Loucy (cell line): ENCODE measurements around the gene PSMB2.

Source experiments
- CTCF ChIP-seq: fragments of 200-600 bp; sonication (generic); conservative IDR thresholded peaks from 2 replicates; pipeline ENCODE4 v1.5.1; 2014; ENCODE audit warnings: mild to moderate bottlenecking, antibody characterized with exemption, low read length
- EZH2phosphoT487 ChIP-seq: fragments of 200-600 bp; IDR thresholded peaks from 2 replicates; pipeline ENCODE4 v1.6.1; 2018; ENCODE audit warnings: antibody characterized with exemption, mild to moderate bottlenecking, moderate library complexity, borderline replicate concordance

DNA sequence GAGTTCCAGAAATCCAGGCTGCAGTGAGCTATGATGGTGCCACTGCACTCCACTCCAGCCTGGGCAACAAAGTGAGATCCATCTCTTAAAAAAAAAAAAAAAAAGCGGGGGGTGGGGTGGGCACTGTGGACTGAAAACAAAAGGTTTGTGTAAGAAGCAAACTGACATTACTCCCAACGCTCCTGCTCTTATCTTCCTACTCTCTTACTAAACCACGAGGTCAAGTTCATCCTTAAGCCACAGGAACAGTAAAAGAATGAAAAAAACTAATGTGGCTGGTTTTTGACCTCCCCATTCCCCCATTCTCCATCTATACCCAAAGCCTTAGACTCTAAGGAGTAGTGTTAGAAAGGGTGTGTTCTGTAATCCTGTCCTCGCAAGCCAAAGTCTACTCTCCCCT lies 37.4 kb downstream of the PSMB2 start:
- TF ChIP-seq CTCF (no peak), EZH2phosphoT487 (no peak)
